ENCODE measurements around the gene NUAK2.
"Not testable (repeated sequence)": the region's sequence is repeated elsewhere in the genome, so short reads cannot be mapped to it uniquely, and the experiment has no call there.

Gene NUAK2

GRCh38 chr1:205321162-205321958 lies at the start of gene NUAK2:
TSS of gene NUAK2 (minus strand) at chr1:205321745. CDS start at chr1:205321628, 117 bp downstream.
- H3K4me3 ChIP-seq (ENCODE audit: low read length) = peak within 1 kb of the TSS; percentile 83
- DNase-seq (ENCODE audit: low read depth) = peak; percentile 72
- peak; percentile 32 for TF ChIP-seq CTCF (conservative IDR thresholded peaks at IDR 0.05; ENCODE audit: low read depth, low read length)

GRCh38 chr1:205370780-205371179 lies 49.2 kb upstream of the NUAK2 start:
- DNase-seq (ENCODE audit: low read depth) = no peak
- TF ChIP-seq CTCF (conservative IDR thresholded peaks at IDR 0.05; ENCODE audit: low read depth, low read length) = no peak
- H3K4me3 ChIP-seq (ENCODE audit: low read length) = no peak overlapping the region

DNA sequence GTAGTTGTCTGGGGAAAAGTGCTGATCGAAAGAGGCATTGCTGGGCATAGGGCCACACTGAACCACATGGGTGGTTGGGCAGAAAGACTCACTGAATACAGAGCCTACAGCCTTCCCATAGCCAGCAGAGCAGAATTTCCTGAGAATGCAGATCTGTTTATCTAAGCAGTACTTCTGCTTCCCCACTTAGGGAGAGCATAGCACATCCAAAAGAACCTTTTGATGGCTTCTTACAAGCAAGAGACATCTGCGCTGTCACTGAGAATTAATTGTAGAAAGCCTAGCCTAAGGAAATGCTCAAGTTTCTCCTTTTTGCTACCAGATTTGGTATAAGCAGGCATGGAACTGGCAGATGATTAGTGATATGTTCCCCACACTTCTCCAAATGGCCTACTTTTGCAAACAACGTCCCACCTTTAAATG lies 48.2 kb upstream of the NUAK2 start:
- H3K4me3 ChIP-seq (ENCODE audit: low read length) = no peak overlapping the region
- TF ChIP-seq CTCF (conservative IDR thresholded peaks at IDR 0.05; ENCODE audit: low read depth, low read length) = no peak
- DNase-seq (ENCODE audit: low read depth) = no peak

- no peak overlapping the region for H3K4me3 ChIP-seq (ENCODE audit: low read length)
- DNase-seq (ENCODE audit: low read depth) = no peak
- TF ChIP-seq CTCF (conservative IDR thresholded peaks at IDR 0.05; ENCODE audit: low read depth, low read length) = no peak
Measured at GRCh38 chr1:205368478-205368877, 46.9 kb upstream of the NUAK2 start.

GRCh38 chr1:205365945-205366463 lies 44.5 kb upstream of the NUAK2 start:
- H3K4me3 ChIP-seq (ENCODE audit: low read length) = no peak overlapping the region
- no peak for TF ChIP-seq CTCF (conservative IDR thresholded peaks at IDR 0.05; ENCODE audit: low read depth, low read length)

DNA sequence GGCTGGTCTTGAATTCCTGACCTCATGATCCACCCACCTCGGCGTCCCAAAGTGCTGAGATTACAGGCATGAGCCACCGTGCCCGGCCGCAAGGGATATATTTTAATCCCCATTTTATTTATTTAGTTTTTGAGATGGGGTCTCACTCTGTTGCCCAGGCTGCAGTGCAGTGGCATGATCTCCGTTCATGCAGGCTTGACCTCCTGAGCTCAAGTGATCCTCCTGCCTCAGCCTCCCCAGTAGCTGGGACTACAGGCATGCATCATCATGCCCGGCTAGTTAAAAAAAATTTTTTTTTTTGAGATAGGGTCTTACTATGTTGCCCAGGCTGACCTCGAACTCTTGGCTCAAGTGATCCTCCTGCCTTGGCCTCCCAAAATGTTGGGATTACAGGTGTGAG lies 43.5 kb upstream of the NUAK2 start:
- not testable (repeated sequence) for H3K4me3 ChIP-seq (ENCODE audit: low read length); DNase-seq (ENCODE audit: low read depth)

More at GRCh38 chr1:205365945-205366463, 44.5 kb upstream of the NUAK2 start:
- DNase-seq (ENCODE audit: low read depth) = no peak

DNA sequence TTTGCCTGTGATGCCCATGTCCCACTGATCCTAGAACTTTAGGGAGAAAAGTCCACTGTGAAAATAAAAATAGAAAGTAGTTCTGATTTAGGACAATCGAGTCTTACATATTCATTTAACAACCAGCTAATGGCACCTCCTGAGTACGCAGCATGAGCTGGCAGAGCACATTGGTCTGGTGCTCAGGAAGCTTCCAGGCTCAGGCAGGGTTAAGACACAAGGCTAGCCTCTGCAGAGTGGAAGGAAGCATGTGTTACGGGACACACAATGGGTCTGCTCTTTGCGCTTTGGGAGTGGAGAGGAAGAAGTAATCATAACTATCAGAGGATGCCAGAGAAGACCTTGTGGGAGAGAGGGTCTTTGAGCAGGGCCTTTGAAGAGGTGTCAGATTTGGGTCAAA lies 39.3 kb upstream of the NUAK2 start:
- no peak overlapping the region for H3K4me3 ChIP-seq (ENCODE audit: low read length)
- no peak for TF ChIP-seq CTCF (conservative IDR thresholded peaks at IDR 0.05; ENCODE audit: low read depth, low read length)
- no peak for DNase-seq (ENCODE audit: low read depth)
